ELR (cell line): Measurements from ENCODE around the gene ORAI1.
"Not testable (repeated sequence)": the region's sequence is repeated elsewhere in the genome, so short reads cannot be mapped to it uniquely, and the experiment has no call there.

Experiments used
- DNase-seq: peaks from one replicate; pipeline ENCODE4 v3.0.0-alpha.2; 2015; ENCODE audit warnings: low read depth

Gene ORAI1

DNA sequence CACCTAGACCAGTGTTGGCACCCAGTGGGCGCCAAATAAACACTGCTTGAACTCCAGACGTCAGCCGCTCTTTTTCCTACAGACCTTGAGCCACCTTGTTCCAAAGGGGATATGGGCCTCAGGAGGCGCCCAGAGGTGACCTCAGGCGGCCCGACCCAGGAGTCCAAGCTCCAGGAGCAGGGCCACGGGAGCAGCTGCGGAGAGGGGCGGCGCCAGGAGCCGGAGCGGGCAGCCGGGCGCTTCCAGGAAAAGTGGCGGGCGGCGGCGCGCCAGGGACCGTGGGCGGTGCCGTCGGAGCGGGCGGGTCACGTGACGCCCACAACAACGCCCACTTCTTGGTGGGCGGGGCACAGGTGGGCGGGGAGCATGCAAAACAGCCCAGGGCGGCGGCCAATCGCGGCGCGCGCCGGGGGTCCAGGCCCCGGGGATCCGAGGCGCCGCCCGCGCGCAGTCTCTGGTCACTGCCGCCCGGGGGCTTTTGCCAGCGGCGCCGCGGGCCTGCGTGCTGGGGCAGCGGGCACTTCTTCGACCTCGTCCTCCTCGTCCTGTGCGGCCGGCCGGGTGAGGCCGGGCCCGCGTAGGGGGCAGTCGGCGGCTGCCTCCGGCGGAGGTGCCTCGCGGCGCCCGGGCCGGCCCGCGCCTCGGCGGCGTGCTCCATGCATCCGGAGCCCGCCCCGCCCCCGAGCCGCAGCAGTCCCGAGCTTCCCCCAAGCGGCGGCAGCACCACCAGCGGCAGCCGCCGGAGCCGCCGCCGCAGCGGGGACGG lies at the start of gene ORAI1:
ORAI1 (plus strand) TSS at position 444 of the 766 bp plus-strand sequence.
- DNase-seq = peak; percentile 95

- DNase-seq = peak; percentile 95
Observed at GRCh38 chr12:121576851-121577391, 49.4 kb upstream of the ORAI1 start.

GRCh38 chr12:121577443-121578180 lies 48.7 kb upstream of the ORAI1 start:
- no peak for DNase-seq

DNA sequence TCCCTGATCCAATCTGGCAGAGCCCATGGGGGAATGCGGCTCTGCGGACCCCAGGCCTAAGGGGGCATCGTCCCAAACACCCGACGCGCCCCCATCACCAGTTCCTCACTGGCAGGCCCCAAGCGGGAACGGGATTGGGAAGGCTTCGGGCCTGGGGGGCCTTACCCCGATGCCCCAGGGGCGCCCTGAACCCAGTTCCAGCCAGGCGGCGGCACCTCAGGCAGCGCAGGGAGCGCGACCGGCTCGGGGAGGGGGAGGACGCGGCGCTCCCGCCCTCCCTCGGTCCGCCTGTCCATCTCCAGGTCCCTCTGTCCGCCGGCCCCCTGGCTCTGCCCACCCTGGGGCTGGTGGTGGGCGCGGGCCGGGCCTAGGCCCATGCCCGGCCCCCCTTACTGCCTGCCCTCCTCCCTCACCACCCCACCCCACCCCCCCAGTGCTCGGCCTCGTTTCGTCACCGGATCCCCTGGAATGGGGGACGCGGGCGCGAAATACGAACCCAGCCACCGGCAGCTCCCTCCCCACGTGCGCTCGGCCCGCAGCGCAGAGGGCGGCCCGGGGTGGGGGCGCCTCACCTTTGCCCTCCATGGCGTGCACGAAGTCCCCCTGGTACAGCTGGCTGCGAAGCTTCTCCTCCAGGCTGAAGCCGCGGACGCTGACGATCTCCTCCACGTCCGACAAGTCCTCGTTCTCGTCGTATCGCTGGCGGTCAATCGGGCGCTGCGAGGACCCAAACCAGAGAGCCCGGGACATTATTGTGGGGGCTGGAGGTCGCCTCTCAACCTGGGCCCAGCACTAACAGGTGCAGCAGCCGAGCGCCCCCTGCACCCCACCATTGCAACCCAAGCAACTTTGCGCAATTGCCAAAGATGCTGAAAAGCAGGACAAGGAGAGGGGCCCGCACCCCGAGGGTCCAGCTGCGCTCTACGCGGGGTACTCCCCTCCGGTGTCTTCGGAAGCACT lies 47.8 kb upstream of the ORAI1 start:
- DNase-seq = peak; percentile 45

GRCh38 chr12:121579190-121579791 lies 47.0 kb upstream of the ORAI1 start:
- DNase-seq = peak; percentile 66

DNA sequence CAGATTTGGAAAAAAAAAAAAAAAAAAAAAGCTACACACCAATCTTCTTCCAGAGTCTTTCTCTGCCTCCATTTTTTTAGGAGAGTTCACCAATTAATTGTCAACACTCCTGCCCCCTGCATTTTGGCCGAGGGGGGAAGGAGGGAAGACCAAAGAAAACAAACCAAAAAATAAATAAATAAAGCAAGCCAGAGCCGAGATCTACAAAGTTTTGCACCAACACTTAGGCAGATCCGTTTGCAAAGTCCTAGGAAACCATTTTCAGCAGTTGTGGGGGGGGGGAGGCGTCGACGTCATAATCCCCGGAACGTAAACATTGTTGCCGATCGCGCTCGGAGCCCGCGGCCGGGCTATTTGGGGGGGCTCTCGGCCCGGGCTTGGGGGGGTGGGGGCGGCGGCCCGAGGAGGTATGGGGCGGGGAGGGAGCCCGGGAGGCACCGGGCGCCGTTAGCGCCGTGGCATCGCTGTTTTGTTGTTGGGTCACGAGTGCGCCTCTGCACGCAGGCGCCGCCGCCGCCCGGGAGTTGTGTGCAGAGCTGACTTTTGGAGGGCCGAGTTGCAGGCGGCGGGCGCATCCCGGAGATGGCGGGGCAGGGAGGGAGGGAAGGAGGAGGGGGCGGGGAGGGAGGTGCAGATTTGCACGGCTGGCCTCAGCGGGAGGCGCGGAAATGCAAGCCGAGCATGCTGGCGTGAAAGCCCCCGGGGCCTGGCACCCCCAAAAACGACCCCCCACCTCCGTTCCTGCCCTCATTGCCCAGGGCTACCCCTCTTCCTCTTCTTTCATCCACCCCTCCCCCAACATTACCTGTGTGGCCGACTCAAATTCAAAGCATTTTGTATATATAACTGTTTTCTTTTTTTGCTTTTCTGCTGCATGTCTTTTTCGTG lies 46.1 kb upstream of the ORAI1 start:
- DNase-seq = peak; percentile 76

DNA sequence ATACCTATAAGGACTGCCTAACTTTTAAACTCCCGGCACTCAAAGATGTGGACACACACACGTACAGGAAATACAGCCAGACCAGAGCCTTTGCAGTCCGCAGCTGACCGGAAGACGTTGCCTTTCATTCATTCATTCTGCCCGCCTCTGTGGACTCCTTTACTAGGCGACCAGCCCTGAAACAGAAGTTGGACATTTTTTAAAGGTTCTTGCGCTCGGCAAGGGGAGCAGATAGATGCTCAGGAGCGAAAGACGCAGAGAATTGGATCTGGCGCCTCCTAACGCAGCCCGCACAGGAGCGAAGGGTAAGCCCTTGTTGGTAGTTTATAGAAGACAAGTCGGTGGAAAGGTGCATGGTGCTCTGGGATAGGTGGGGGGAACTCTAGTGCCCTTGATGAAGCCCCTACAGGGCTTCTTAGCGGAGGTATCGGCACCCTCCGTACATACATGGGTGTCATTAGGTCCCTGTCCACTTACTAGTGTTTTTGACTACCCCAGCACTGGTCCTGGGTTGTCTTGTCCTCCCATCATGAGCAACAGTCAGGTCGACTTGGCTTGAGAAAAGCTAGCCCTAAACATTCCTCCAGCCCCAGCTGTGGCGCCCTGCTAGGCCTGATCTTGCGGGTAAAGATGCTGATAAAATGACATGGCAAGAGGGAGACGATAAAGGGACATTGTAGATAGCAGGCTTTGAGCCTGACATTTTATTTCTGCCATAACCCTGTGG lies 45.2 kb upstream of the ORAI1 start, which contains the start of gene KDM2B:
KDM2B (minus strand) TSS at position 65 of the 727 bp plus-strand sequence. CDS start 112 bp downstream, outside the sequence.
- peak; percentile 81 for DNase-seq

GRCh38 chr12:121581686-121582429 lies 44.5 kb upstream of the ORAI1 start:
- peak; percentile 58 for DNase-seq

DNA sequence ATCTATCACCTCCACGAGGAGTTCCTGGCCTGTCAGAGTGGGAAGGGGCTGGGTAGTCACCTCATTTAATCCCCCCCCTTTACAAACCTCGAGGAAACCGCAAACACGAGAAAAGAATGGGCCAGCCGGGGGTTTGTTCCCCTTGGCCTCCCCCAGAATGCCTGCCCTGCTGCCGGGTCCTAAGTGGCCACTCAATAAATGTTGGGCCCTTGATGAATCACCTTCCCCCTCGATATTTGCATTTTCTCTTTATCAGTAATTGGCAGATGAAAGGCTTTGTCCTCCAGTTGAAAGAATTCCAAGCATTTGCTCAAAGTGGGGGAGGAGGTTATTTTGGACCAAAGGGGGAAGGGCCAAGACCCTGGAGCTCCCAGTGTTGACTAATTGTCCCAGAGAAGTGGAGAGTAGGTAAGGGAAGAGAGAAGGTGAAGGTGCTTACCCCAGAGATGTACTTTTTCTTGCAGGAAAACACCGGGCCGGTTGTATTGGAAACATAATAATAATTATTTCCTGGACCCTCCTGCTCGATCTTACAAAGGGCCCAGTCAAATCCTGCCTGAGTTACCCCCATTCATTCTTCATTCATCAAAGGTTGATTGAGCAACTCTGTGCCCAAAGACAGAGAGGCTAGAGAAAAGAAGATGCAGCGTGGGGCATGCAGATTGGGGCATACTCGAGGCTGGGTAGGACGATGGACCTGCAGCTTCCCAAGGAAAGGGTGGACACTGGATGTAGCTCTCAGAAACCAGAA lies 43.6 kb upstream of the ORAI1 start:
- peak; percentile 52 for DNase-seq

DNA sequence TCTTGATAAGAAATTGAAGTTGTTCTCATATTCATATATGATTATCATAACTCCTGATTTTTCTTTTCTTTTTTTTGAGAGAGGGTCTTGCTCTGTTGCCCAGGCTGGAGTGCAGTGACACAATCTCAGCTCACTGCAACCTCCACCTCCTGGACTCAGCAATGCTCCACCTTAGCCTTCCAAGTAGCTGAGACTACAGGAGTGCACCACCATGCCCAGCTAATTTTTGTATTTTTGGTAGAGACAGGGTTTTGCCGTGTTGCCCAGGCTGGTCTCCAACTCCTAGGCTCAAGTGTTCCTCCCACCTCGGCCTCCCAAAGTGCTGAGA lies 43.0 kb upstream of the ORAI1 start:
- not testable (repeated sequence) for DNase-seq

- not testable (repeated sequence) for DNase-seq
Observed at GRCh38 chr12:121584885-121585284, 41.4 kb upstream of the ORAI1 start.

DNA sequence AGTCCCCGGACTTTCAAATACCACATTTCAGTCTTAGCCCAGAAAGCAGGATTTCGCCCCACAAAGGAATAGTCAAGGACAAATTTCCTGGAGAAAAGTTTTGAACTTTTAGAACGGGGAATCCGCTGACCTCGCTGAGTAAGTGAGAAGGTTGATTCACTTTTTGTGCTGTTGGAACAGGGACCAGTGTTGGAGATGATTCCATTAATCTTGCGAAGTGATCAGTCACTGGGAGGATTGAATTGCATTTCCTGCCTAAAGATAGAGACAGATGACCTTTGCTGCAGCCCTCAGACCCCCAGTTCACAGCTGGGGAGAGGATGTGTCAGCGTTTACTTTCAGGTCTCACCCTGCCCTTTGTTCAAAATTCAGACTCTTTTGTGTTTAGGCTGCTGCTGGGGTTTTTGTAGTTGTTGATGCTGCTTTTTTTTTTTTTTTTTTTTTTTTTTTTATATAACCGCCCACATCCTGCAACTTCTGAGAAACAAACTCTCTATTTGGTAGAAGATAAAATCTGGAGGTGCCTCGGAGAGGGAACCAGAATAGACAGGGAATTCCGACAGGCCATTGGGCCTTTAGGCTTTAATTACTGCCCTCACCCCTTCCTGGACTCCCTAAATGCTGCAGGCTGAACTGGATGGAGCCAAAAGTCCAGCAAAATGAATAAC lies 35.7 kb upstream of the ORAI1 start:
- DNase-seq = peak; percentile 82

GRCh38 chr12:121592320-121592719 lies 34.0 kb upstream of the ORAI1 start:
- DNase-seq = no peak

DNA sequence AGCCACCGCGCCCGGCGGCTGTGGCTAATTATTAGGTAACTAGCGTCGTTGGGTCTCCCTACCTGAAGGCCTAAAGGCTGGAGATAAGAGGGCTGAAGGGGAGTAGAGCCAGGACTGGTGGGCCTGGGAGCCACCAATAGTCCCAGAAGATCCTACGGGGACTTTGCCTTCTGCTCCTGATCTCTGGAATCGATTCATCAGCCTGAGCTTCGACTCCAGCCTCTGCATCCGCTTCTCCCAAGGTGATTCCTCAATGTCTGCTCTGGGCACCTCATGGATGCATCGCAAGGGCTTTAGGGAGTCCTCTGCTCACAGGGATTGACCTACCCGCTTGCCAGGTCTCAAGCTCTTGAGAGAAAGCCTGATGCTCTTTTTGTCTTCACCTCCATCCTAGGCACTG lies 30.8 kb upstream of the ORAI1 start:
- DNase-seq = no peak

DNA sequence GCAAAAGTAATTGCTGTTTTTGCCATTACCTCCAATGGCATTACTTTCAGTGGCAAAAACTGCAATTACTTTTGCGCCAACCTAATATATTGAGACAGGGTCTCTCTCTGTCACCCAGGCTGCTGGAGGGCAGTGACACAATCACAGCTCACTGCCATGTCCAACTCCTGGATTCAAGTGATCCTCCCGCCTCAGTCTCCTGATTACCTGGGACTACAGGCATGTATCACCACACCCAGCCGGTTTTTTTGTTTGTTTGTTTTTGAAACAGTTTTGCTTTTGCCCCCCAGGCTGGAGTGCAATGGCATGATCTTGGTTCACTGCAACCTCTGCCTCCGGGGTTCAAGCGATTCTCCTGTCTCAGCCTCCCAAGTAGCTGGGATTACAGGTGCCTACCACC lies 29.8 kb upstream of the ORAI1 start:
- no peak for DNase-seq

DNA sequence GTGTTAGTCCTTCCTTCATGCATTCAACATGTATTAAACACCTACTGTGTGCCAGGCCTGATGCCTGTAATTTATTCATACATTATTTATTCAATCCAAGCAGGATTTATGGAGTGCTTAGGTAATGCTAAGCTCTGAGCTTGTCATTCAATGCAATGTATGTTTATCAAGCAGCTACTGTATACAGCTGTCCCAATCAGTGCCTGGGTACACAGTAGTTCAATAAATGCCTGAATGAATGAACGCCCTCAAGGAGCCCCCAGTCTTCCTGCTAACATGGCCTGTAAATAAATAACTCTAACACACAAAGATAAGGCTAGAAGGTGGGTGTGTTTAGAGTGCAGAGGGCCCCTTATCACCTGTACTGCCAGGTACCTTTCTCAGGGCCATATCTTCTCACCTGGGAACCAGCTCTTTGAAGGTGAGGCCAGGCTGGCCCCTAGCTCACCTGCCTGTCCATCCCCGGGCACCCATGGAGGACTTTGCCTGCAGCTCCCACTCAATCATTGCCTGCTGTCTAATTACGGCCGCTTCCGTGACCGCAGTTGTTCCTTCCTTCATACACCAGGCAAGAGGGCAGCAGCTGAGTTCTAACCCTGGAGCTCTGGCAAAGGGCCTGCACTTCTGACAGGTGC lies 25.5 kb upstream of the ORAI1 start:
- no peak for DNase-seq

GRCh38 chr12:121602766-121603165 lies 23.6 kb upstream of the ORAI1 start:
- no peak for DNase-seq
